ENCODE data around the gene FAM153A.
"Not testable (repeated sequence)": the region's sequence is repeated elsewhere in the genome, so short reads cannot be mapped to it uniquely, and the experiment has no call there.

GRCh38 chr5:177694518-177694835 is 88.2 kb downstream of the FAM153A start:
- not testable (repeated sequence) for TF ChIP-seq EP300 (IDR thresholded peaks at IDR 0.05; ENCODE audit: borderline replicate concordance in 1 of 2, low read depth in 2 of 2, low read length in 2 of 2); SP1 (IDR thresholded peaks at IDR 0.05; ENCODE audit: low read depth, low read length); EZH2 (IDR thresholded peaks at IDR 0.05; ENCODE audit: low read depth, low read length, severe bottlenecking); POLR2A (IDR thresholded peaks at IDR 0.05; ENCODE audit: control extremely low read depth in 1 of 2, low read depth in 2 of 2, low read length in 2 of 2)
